HepG2 (cell line): ENCODE data around the gene RPLP2. TPM values are rescaled to one million over a fixed set of nuclear protein-coding genes. Genes with fewer than 3 reads are reported as not detected.

Experiments used
- FOXA3 ChIP-seq: IDR thresholded peaks from 2 replicates; pipeline ENCODE4 v1.6.1; 2016; ENCODE audit warnings: missing genetic modification reagents, missing compliant biosample characterization
- KAT8 ChIP-seq: IDR thresholded peaks from 2 replicates; pipeline ENCODE4 v1.6.1; 2016; ENCODE audit warnings: missing genetic modification reagents, missing compliant biosample characterization
- MAZ ChIP-seq, 2 experiments: sonication (generic) in 1 of 2; formaldehyde crosslinking in 1 of 2; IDR thresholded peaks; 2 replicates each; pipeline versions ENCODE4 v1.5.0 to v1.6.1; 2012 to 2020; ENCODE audit warnings: low read depth in 2 of 2, mild to moderate bottlenecking in 2 of 2, borderline replicate concordance in 1 of 2, improper control_type of control experiment in 1 of 2, low read length in 1 of 2, missing genetic modification reagents in 1 of 2, moderate library complexity in 1 of 2
- POLR2G ChIP-seq: fragments of 200-400 bp; formaldehyde crosslinking; IDR thresholded peaks from 2 replicates; pipeline ENCODE4 v1.6.1; 2018; ENCODE audit warnings: mild to moderate bottlenecking, low read depth, low read length, moderate library complexity
- RARG ChIP-seq: sonication (generic); formaldehyde crosslinking; IDR thresholded peaks from 2 replicates; pipeline ENCODE4 v1.4.0; 2020; ENCODE audit warnings: low read depth, mild to moderate bottlenecking, missing genetic modification reagents
- SIN3A ChIP-seq: IDR thresholded peaks from 2 replicates; pipeline ENCODE4 v1.6.1; 2011; ENCODE audit warnings: low read depth, mild to moderate bottlenecking, control low read depth, low read length, borderline replicate concordance
- TBP ChIP-seq: sonication (generic); formaldehyde crosslinking; IDR thresholded peaks from 2 replicates; pipeline ENCODE4 v1.5.0; 2020; ENCODE audit warnings: missing genetic modification reagents
- ZFP36 ChIP-seq: fragments of 150-350 bp; IDR thresholded peaks from 2 replicates; pipeline ENCODE4 v1.6.1; 2018; ENCODE audit warnings: borderline replicate concordance, low read length, low read depth; ENCODE audit not compliant: partially characterized antibody
- ZNF296 ChIP-seq: sonication (generic); formaldehyde crosslinking; conservative IDR thresholded peaks from 2 replicates; pipeline ENCODE4 v1.5.0; 2020; ENCODE audit warnings: mild to moderate bottlenecking, missing genetic modification reagents
- ZNF333 ChIP-seq: sonication (generic); formaldehyde crosslinking; IDR thresholded peaks from 2 replicates; pipeline ENCODE4 v1.4.0; 2020; ENCODE audit warnings: mild to moderate bottlenecking, missing genetic modification reagents, borderline replicate concordance
- ZNF547 ChIP-seq: sonication (generic); formaldehyde crosslinking; IDR thresholded peaks from 2 replicates; pipeline ENCODE4 v1.5.1; 2020; ENCODE audit warnings: mild to moderate bottlenecking, missing genetic modification reagents
- ZNF780A ChIP-seq: sonication (generic); formaldehyde crosslinking; IDR thresholded peaks from 2 replicates; pipeline ENCODE4 v1.8.0; 2022; ENCODE audit warnings: mild to moderate bottlenecking, missing genetic modification reagents, moderate library complexity
- polyA plus RNA-seq, 8 experiments: library from polyadenylated mRNA; depleted of rRNA in 3 of 8; stranded (reverse) in 7 of 8; unstranded in 1 of 8; fragments of >200 nt; fragmentation: Illumina TruSeq in 4 of 8; extraction: Trizol in 4 of 8; gene quantifications; 2 replicates each; pipeline versions ENCODE4 v1.2.1 to v1.2.3, GENCODE V29; 2011 to 2016; ENCODE audit warnings: low read depth in 4 of 8, missing spikeins in 1 of 8, mixed read lengths in 1 of 8; ENCODE audit not compliant: insufficient read depth in 1 of 8
- total RNA-seq, 5 experiments: library from RNA; depleted of rRNA; stranded (reverse); fragments of >200 nt; fragmentation: Illumina TruSeq; extraction: Trizol; gene quantifications; 2 replicates each; pipeline ENCODE4 v1.2.3, GENCODE V29; 2016; ENCODE audit warnings: low read depth in 1 of 5
- TF ChIP-seq, protein P1 (sequence below): sonication (generic); formaldehyde crosslinking; conservative IDR thresholded peaks from 2 replicates; pipeline ENCODE4 v1.4.0; 2020; ENCODE audit warnings: missing genetic modification reagents
- TF ChIP-seq, protein P2 (sequence below): sonication (generic); formaldehyde crosslinking; IDR thresholded peaks from 2 replicates; pipeline ENCODE4 v1.4.0; 2020; ENCODE audit warnings: mild to moderate bottlenecking, missing genetic modification reagents
- TF ChIP-seq, protein P3 (sequence below): sonication (generic); formaldehyde crosslinking; IDR thresholded peaks from 2 replicates; pipeline ENCODE4 v1.4.0; 2020; ENCODE audit warnings: missing genetic modification reagents
- TF ChIP-seq, protein P4 (sequence below): sonication (generic); formaldehyde crosslinking; IDR thresholded peaks from 2 replicates; pipeline ENCODE4 v1.4.0; 2020; ENCODE audit warnings: mild to moderate bottlenecking, missing genetic modification reagents
- TF ChIP-seq, protein P5 (sequence below): sonication (generic); IDR thresholded peaks from 2 replicates; pipeline ENCODE4 v1.6.1; 2016; ENCODE audit warnings: low read depth, borderline replicate concordance

RPLP2 gene
- total and polyA plus RNA-seq, 2 of the 13 experiments (the other 11 are each of a cell fraction or from before 2014, with no cell fraction given) = 978 to 2,106 TPM

DNA sequence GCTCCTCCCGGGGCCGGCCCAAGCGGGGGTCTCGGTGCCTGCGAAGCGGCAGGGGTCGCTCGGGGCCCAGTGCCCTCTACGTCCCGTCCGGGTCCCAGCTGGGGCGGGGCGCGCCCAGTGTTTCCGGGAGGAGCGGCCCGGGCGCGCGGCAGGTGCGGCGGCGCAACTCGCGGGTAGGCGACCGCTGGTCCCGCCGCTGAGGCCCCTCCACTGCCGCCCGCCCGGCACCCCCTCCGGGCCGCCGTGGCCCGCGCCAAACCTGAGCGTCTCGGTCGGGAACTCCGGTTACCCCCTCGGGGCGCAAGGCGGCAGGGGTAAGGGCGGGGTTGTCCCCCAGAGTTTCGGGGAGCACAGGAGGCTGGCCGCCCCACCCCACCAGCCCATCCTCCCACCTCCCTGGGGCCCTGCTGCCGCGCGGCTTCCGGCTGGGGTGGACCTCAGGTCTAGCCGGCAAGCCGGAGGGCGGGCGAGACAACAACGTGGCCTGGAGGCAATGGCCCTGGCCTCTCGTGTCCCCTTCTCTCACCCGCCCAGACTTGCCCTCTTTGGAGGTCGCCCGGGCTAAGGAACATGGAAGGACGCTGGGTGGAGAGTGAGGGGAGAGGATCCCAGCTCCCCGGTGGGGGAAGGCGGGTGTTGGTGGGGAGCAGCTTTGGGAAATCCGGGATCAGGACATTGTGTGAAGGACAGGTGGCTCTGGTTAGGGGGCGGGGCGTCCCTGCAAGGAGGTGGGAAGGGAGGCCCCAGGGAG lies 17.6 kb downstream of the RPLP2 start (continued):
- TF ChIP-seq MAZ (IDR thresholded peaks at IDR 0.05; ENCODE audit: borderline replicate concordance, low read depth, low read length) (no peak), MAZ (CRISPR knock-in tag; IDR thresholded peaks at IDR 0.05; ENCODE audit: low read depth) (0 out of 2 replicates have a peak, but pooled peaks have one; percentile 47), ZNF296 (CRISPR knock-in tag) (peak; percentile 83), ZNF780A (CRISPR knock-in tag) (no peak), FOXA3 (CRISPR knock-in tag) (no peak), RARG (no peak), ZFP36 (no peak), SIN3A (peak; percentile 55; the same call in 1 of the 2 replicates), POLR2G (peak; percentile 75), ZNF333 (CRISPR knock-in tag) (peak; percentile 83; the same call in 1 of the 2 replicates), KAT8 (CRISPR knock-in tag) (peak; percentile 41; the same call in 1 of the 2 replicates), TBP (CRISPR knock-in tag) (0 out of 2 replicates have a peak, but pooled peaks have one; percentile 21), ZNF547 (CRISPR knock-in tag) (peak; percentile 86)
- TF ChIP-seq, protein P1, sequence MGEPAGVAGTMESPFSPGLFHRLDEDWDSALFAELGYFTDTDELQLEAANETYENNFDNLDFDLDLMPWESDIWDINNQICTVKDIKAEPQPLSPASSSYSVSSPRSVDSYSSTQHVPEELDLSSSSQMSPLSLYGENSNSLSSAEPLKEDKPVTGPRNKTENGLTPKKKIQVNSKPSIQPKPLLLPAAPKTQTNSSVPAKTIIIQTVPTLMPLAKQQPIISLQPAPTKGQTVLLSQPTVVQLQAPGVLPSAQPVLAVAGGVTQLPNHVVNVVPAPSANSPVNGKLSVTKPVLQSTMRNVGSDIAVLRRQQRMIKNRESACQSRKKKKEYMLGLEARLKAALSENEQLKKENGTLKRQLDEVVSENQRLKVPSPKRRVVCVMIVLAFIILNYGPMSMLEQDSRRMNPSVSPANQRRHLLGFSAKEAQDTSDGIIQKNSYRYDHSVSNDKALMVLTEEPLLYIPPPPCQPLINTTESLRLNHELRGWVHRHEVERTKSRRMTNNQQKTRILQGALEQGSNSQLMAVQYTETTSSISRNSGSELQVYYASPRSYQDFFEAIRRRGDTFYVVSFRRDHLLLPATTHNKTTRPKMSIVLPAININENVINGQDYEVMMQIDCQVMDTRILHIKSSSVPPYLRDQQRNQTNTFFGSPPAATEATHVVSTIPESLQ (CRISPR knock-in tag) = no peak
- TF ChIP-seq, protein P2, sequence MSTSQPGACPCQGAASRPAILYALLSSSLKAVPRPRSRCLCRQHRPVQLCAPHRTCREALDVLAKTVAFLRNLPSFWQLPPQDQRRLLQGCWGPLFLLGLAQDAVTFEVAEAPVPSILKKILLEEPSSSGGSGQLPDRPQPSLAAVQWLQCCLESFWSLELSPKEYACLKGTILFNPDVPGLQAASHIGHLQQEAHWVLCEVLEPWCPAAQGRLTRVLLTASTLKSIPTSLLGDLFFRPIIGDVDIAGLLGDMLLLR (CRISPR knock-in tag) = peak; percentile 78; the same call in 1 of the 2 replicates
- TF ChIP-seq, protein P3, sequence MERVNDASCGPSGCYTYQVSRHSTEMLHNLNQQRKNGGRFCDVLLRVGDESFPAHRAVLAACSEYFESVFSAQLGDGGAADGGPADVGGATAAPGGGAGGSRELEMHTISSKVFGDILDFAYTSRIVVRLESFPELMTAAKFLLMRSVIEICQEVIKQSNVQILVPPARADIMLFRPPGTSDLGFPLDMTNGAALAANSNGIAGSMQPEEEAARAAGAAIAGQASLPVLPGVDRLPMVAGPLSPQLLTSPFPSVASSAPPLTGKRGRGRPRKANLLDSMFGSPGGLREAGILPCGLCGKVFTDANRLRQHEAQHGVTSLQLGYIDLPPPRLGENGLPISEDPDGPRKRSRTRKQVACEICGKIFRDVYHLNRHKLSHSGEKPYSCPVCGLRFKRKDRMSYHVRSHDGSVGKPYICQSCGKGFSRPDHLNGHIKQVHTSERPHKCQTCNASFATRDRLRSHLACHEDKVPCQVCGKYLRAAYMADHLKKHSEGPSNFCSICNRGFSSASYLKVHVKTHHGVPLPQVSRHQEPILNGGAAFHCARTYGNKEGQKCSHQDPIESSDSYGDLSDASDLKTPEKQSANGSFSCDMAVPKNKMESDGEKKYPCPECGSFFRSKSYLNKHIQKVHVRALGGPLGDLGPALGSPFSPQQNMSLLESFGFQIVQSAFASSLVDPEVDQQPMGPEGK (CRISPR knock-in tag) = peak; percentile 75
- TF ChIP-seq, protein P4, sequence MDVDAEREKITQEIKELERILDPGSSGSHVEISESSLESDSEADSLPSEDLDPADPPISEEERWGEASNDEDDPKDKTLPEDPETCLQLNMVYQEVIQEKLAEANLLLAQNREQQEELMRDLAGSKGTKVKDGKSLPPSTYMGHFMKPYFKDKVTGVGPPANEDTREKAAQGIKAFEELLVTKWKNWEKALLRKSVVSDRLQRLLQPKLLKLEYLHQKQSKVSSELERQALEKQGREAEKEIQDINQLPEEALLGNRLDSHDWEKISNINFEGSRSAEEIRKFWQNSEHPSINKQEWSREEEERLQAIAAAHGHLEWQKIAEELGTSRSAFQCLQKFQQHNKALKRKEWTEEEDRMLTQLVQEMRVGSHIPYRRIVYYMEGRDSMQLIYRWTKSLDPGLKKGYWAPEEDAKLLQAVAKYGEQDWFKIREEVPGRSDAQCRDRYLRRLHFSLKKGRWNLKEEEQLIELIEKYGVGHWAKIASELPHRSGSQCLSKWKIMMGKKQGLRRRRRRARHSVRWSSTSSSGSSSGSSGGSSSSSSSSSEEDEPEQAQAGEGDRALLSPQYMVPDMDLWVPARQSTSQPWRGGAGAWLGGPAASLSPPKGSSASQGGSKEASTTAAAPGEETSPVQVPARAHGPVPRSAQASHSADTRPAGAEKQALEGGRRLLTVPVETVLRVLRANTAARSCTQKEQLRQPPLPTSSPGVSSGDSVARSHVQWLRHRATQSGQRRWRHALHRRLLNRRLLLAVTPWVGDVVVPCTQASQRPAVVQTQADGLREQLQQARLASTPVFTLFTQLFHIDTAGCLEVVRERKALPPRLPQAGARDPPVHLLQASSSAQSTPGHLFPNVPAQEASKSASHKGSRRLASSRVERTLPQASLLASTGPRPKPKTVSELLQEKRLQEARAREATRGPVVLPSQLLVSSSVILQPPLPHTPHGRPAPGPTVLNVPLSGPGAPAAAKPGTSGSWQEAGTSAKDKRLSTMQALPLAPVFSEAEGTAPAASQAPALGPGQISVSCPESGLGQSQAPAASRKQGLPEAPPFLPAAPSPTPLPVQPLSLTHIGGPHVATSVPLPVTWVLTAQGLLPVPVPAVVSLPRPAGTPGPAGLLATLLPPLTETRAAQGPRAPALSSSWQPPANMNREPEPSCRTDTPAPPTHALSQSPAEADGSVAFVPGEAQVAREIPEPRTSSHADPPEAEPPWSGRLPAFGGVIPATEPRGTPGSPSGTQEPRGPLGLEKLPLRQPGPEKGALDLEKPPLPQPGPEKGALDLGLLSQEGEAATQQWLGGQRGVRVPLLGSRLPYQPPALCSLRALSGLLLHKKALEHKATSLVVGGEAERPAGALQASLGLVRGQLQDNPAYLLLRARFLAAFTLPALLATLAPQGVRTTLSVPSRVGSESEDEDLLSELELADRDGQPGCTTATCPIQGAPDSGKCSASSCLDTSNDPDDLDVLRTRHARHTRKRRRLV (CRISPR knock-in tag) = 0 out of 2 replicates have a peak, but pooled peaks have one; percentile 18
- TF ChIP-seq, protein P5, sequence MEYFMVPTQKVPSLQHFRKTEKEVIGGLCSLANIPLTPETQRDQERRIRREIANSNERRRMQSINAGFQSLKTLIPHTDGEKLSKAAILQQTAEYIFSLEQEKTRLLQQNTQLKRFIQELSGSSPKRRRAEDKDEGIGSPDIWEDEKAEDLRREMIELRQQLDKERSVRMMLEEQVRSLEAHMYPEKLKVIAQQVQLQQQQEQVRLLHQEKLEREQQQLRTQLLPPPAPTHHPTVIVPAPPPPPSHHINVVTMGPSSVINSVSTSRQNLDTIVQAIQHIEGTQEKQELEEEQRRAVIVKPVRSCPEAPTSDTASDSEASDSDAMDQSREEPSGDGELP = peak; percentile 14; the same call in 1 of the 2 replicates
